B cell (primary cell): Measurements from ENCODE around the gene AADAT. TPM values are rescaled to one million over a fixed set of nuclear protein-coding genes. Genes with fewer than 3 reads are reported as not detected.

Experiments used
- ATAC-seq: fragments of 200-7000 bp; cut with Tn5 transposase; one replicate; pipeline ENCODE4 v1.10.0; 2021; ENCODE audit warnings: low read depth, mild to moderate bottlenecking, moderate number of reproducible peaks, moderate library complexity
- CTCF ChIA-PET: fragments of 350-600 bp; sonication (Branson Sonifier 250); formaldehyde crosslinking; loops from one replicate; lab custom pipeline; 2021; ENCODE audit warnings: antibody characterized with exemption, inconsistent platforms; lab: Charles Lee
- POLR2A ChIA-PET: fragments of 350-600 bp; sonication (Branson Sonifier 250); formaldehyde crosslinking; loops from one replicate; lab custom pipeline; 2021; ENCODE audit warnings: antibody characterized with exemption; lab: Charles Lee
- DNase-seq: peaks from one replicate; pipeline ENCODE4 v3.0.0; 2013
- H2AFZ ChIP-seq: 2 replicates; pipeline ENCODE4 v1.6.1; 2012; ENCODE audit warnings: mild to moderate bottlenecking, low read depth, low read length; ENCODE audit not compliant: insufficient read depth, poor library complexity, severe bottlenecking
- H3K27ac ChIP-seq, 2 donors: 1 replicate in 1 of 2; 2 replicates in 1 of 2; pipeline ENCODE4 v1.5.1; 2012 to 2013; ENCODE audit warnings: low read length in 2 of 2, mild to moderate bottlenecking in 2 of 2, moderate library complexity in 1 of 2
- H3K27me3 ChIP-seq, 4 experiments: fragments of 200-600 bp in 1 of 4; sonication (generic) in 1 of 4; replicated peaks in 1 of 4; 1 replicate in 2 of 4; 2 replicates in 2 of 4; pipeline versions ENCODE4 v1.6.1 to v1.7.0; 2013 to 2016; ENCODE audit warnings: low read length in 3 of 4, mild to moderate bottlenecking in 2 of 4, mixed read lengths in 1 of 4, moderate library complexity in 1 of 4; ENCODE audit not compliant: insufficient read depth in 4 of 4, control insufficient read depth in 3 of 4; ENCODE audit errors: control extremely low read depth in 1 of 4
- H3K36me3 ChIP-seq, 2 experiments: replicated peaks in 1 of 2; 1 replicate in 1 of 2; 2 replicates in 1 of 2; pipeline versions ENCODE4 v1.6.1 to v1.7.1; 2013; ENCODE audit warnings: low read length in 1 of 2; ENCODE audit not compliant: insufficient read depth in 2 of 2, control insufficient read depth in 1 of 2; ENCODE audit errors: control extremely low read depth in 1 of 2, extremely low read depth in 1 of 2
- H3K4me1 ChIP-seq, 2 donors: fragments of 200-600 bp in 1 of 2; sonication (generic) in 1 of 2; 1 replicate in 1 of 2; 2 replicates in 1 of 2; pipeline versions ENCODE4 v1.5.1 to v1.6.1; 2013 to 2017; ENCODE audit warnings: low read length in 2 of 2; ENCODE audit not compliant: control insufficient read depth in 2 of 2, insufficient read depth in 2 of 2
- H3K4me2 ChIP-seq: replicated peaks from 2 replicates; pipeline ENCODE3; 2012; ENCODE audit warnings: mild to moderate bottlenecking, low read depth, low read length; ENCODE audit not compliant: poor library complexity, severe bottlenecking
- H3K4me3 ChIP-seq, 5 experiments: fragments of 200-600 bp in 1 of 5; sonication (generic) in 1 of 5; 1 replicate in 3 of 5; 2 replicates in 2 of 5; pipeline versions ENCODE4 v1.5.1 to v1.7.0; 2011 to 2016; ENCODE audit warnings: low read length in 4 of 5, mild to moderate bottlenecking in 4 of 5, low read depth in 2 of 5, control low read depth in 1 of 5, moderate library complexity in 1 of 5; ENCODE audit not compliant: insufficient read depth in 1 of 5; ENCODE audit errors: control extremely low read depth in 1 of 5, extremely low read depth in 1 of 5
- H3K79me2 ChIP-seq: fragments of 200-600 bp; sonication (generic); one replicate; pipeline ENCODE4 v1.6.0; 2016; ENCODE audit warnings: low read length; ENCODE audit not compliant: control insufficient read depth, insufficient read depth
- H3K9ac ChIP-seq: fragments of 200-600 bp; sonication (generic); 2 replicates; pipeline ENCODE4 v1.6.1; 2017; ENCODE audit warnings: mild to moderate bottlenecking, low read length, moderate library complexity
- H3K9me3 ChIP-seq, 3 donors: one replicate each; pipeline versions ENCODE4 v1.6.1 to v1.7.1; 2013; ENCODE audit warnings: low read length in 2 of 3; ENCODE audit not compliant: control insufficient read depth in 2 of 3, insufficient read depth in 1 of 3; ENCODE audit errors: control extremely low read depth in 1 of 3
- H4K20me1 ChIP-seq: 2 replicates; pipeline ENCODE4 v1.6.0; 2012; ENCODE audit warnings: mild to moderate bottlenecking, low read length; ENCODE audit not compliant: insufficient read depth, control insufficient read depth, poor library complexity, severe bottlenecking
- H3K27ac Mint-ChIP-seq: one replicate; pipeline ENCODE4 v1.8.0; 2021; ENCODE audit warnings: mixed read lengths
- H3K27me3 Mint-ChIP-seq: one replicate; pipeline ENCODE4 v1.8.0; 2021; ENCODE audit warnings: mixed read lengths
- H3K4me1 Mint-ChIP-seq: one replicate; pipeline ENCODE4 v1.8.0; 2021; ENCODE audit warnings: mixed read lengths
- H3K4me3 Mint-ChIP-seq: one replicate; pipeline ENCODE4 v1.8.0; 2021; ENCODE audit warnings: mixed read lengths
- H3K9me3 Mint-ChIP-seq: one replicate; pipeline ENCODE4 v1.8.0; 2022; ENCODE audit warnings: mixed read lengths; ENCODE audit not compliant: insufficient read depth
- EZH2 ChIP-seq: IDR thresholded peaks from 2 replicates; pipeline ENCODE4 v1.6.1; 2012; ENCODE audit warnings: borderline replicate concordance, low read depth, mild to moderate bottlenecking, moderate library complexity, low read length; ENCODE audit not compliant: insufficient read depth, poor library complexity, severe bottlenecking
- WGBS: methylation state at CpG from one replicate; pipeline ENCODE4 v1.1.5; 2013; ENCODE audit warnings: missing lambda C conversion rate; ENCODE audit not compliant: insufficient coverage; 5-methylcytosine and 5-hydroxymethylcytosine counted together
- intact Hi-C: fragments of 100-400 bp; cut with micrococcal nuclease; formaldehyde crosslinking; loops from one replicate; pipeline ENCODE4 v1.10.0; 2022
- polyA plus RNA-seq: library from polyadenylated mRNA; depleted of rRNA; stranded (reverse); fragments of >200 nt; gene quantifications from 2 replicates; pipeline ENCODE4 v1.2.3, GENCODE V29; 2012
- total RNA-seq, 2 donors: library from RNA; stranded (reverse); fragments of 120-200 nt in 1 of 2; gene quantifications; 1 replicate in 1 of 2; 2 replicates in 1 of 2; pipeline versions ENCODE4 v1.2.3 to v1.2.4, GENCODE V29; 2013 to 2022
- TF ChIP-seq, protein P1 (sequence below): fragments of 200-600 bp; IDR thresholded peaks from one replicate; pipeline ENCODE4 v1.8.0; 2022; ENCODE audit warnings: antibody characterized with exemption, mild to moderate bottlenecking

The AADAT gene
- total and polyA plus RNA-seq, 2 donors (not counting 1 experiment from before 2014, with no cell fraction given) = not detected

DNA sequence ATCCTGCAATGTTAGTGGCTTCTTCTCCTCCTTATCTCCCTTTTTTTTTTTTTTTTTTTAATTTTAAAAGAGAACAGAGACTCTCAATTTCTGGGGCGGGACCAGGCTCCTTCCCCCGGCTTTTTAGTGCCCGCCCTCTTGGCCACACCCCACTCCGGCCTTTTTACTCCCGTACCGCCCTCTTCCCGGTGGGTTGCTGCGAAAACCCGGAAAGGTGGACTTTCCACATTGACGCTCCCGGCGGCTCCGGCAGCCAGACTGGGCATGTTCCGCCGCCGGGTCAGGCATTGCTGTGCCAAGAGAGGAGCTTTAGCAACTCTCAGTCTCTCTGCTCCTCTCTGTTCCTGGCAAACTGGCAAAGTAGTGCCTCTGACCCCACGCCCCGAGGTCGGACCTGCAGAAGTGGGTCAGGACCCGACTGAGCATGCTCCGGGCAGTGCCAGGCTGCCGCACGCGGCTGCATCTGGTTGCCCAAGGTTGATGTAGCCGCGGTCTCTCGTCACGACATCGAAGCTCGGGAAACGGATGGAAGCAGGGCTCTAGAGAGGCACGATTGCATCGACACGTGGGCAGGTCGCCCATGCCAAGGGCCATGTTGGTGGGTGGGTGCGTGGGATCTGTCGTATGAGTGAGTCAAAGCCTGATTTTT lies 62.5 kb downstream of the AADAT start:
- no peaks in the 10 kb centered on the region for H3K79me2 ChIP-seq
- ChIA-PET CTCF (interaction anchor here (0.8 to 1.8 kb wide), 4 partner anchors 17 to 417 kb away, joined by 3 to 5 read pairs (median 4); no protein-coding TSS in a partner anchor), POLR2A (interaction anchor here (0.7 to 1.5 kb wide), 3 partner anchors 369 to 1017 kb away, joined by 3 to 4 read pairs (median 3); partner anchors contain the start of genes CBR4 and NEK1)
- peaks cover 0 to 9% (median 0%) of the 10 kb centered on the region in 3 donors for H3K9me3 ChIP-seq
- peak overlapping the region; percentile 87 for H2AFZ ChIP-seq
- no peaks in the 10 kb centered on the region for H3K36me3 ChIP-seq
- Mint-ChIP-seq H3K9me3 (no peaks in the 10 kb centered on the region), H3K4me1 (peaks cover 12% of the 10 kb centered on the region), H3K27ac (peak overlapping the region; percentile 80), H3K4me3 (peak overlapping the region; percentile 92), H3K27me3 (peaks cover 29% of the 10 kb centered on the region)
- intact Hi-C loops = loop anchor here (2.0 to 5.0 kb wide), 4 partner anchors 271 to 1547 kb away; partner anchors contain the start of genes DDX60L, HPF1 and NEK1
- peaks cover 0 to 25% (median 8%) of the 10 kb centered on the region in 4 experiments for H3K27me3 ChIP-seq
- H3K27ac ChIP-seq = no peak overlapping the region
- H4K20me1 ChIP-seq = no peaks in the 10 kb centered on the region
- peak overlapping the region; percentile 90 for H3K9ac ChIP-seq
- H3K4me2 ChIP-seq = peak overlapping the region; percentile 93
- H3K4me3 ChIP-seq = peak overlapping the region; percentile 52 to 95 (median 81)
- peak; percentile 76 for ATAC-seq
- TF ChIP-seq, protein P1, sequence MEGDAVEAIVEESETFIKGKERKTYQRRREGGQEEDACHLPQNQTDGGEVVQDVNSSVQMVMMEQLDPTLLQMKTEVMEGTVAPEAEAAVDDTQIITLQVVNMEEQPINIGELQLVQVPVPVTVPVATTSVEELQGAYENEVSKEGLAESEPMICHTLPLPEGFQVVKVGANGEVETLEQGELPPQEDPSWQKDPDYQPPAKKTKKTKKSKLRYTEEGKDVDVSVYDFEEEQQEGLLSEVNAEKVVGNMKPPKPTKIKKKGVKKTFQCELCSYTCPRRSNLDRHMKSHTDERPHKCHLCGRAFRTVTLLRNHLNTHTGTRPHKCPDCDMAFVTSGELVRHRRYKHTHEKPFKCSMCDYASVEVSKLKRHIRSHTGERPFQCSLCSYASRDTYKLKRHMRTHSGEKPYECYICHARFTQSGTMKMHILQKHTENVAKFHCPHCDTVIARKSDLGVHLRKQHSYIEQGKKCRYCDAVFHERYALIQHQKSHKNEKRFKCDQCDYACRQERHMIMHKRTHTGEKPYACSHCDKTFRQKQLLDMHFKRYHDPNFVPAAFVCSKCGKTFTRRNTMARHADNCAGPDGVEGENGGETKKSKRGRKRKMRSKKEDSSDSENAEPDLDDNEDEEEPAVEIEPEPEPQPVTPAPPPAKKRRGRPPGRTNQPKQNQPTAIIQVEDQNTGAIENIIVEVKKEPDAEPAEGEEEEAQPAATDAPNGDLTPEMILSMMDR = no peak
- no peak for TF ChIP-seq EZH2
- 1% methylated on average over 31 of the region's 37 CpGs for WGBS
- DNase-seq = peak; percentile 94
- peaks cover 11 to 16% of the 10 kb centered on the region in 2 donors for H3K4me1 ChIP-seq
